OCI-LY3 (cell line): ENCODE data around the gene PELI1.

ENCODE experiments used
- H2AFZ ChIP-seq: fragments of 200-600, 300-600 bp; shearing (Covaris generic); 2 replicates; pipeline ENCODE4 v1.6.0; 2014; ENCODE audit warnings: antibody characterized with exemption, low read depth, low read length
- H3K27ac ChIP-seq: fragments of 200-600, 300-600 bp; sonication (generic); 2 replicates; pipeline ENCODE4 v1.5.1; 2014; ENCODE audit warnings: mild to moderate bottlenecking, low read length, moderate library complexity, mixed read lengths
- H3K27me3 ChIP-seq: fragments of 200-600, 300-600 bp; sonication (generic); 2 replicates; pipeline ENCODE4 v1.6.1; 2014; ENCODE audit warnings: low read depth, low read length, mixed read lengths
- H3K36me3 ChIP-seq: fragments of 200-600, 300-600 bp; sonication (generic); replicated peaks from 2 replicates; pipeline ENCODE3; 2014; ENCODE audit warnings: low read depth, low read length, mixed read lengths
- H3K4me1 ChIP-seq: fragments of 300-600, 200-600 bp; sonication (generic); 2 replicates; pipeline ENCODE4 v1.6.1; 2014; ENCODE audit warnings: low read length, mixed read lengths
- H3K4me2 ChIP-seq: fragments of 200-600, 300-600 bp; sonication (generic); 2 replicates; pipeline ENCODE4 v1.6.1; 2014; ENCODE audit warnings: low read length, mixed read lengths
- H3K4me3 ChIP-seq: fragments of 300-600, 200-600 bp; sonication (generic); 2 replicates; pipeline ENCODE4 v1.5.1; 2014; ENCODE audit warnings: antibody characterized with exemption, mild to moderate bottlenecking, low read length, moderate library complexity
- H3K79me2 ChIP-seq: fragments of 300-600, 200-600 bp; shearing (Covaris generic); 2 replicates; pipeline ENCODE4 v1.6.1; 2014; ENCODE audit warnings: mild to moderate bottlenecking, low read length, mixed read lengths
- H3K9ac ChIP-seq: fragments of 300-600, 200-600 bp; shearing (Covaris generic); 2 replicates; pipeline ENCODE4 v1.6.0; 2014; ENCODE audit warnings: mild to moderate bottlenecking, low read length, moderate library complexity
- H3K9me3 ChIP-seq: fragments of 200-600, 300-600 bp; shearing (Covaris generic); 2 replicates; pipeline ENCODE4 v1.6.1; 2014; ENCODE audit warnings: low read length, mixed read lengths; ENCODE audit not compliant: insufficient read depth
- H4K20me1 ChIP-seq: fragments of 200-600, 300-600 bp; sonication (generic); 2 replicates; pipeline ENCODE4 v1.6.1; 2016; ENCODE audit warnings: low read length, mixed read lengths; ENCODE audit not compliant: insufficient read depth
- CTCF ChIP-seq: fragments of 200-600, 300-600 bp; sonication (generic); IDR thresholded peaks from 2 replicates; pipeline ENCODE4 v1.5.1; 2014; ENCODE audit warnings: antibody characterized with exemption, low read length, low read depth
- EZH2phosphoT487 ChIP-seq: fragments of 200-600 bp; shearing (Covaris generic); IDR thresholded peaks from 2 replicates; pipeline ENCODE4 v1.6.1; 2018; ENCODE audit warnings: antibody characterized with exemption, mixed run types, low read depth

PELI1 gene

GRCh38 chr2:64144057-64145013 lies at the start of gene PELI1:
PELI1 (minus strand) TSS chr2:64144420; CDS start chr2:64108310, 36,110 bp downstream.
- peak within 1 kb of the TSS; percentile 90 for H3K4me3 ChIP-seq
- TF ChIP-seq CTCF (peak; percentile 47), EZH2phosphoT487 (no peak)
- H3K9me3 ChIP-seq = no peaks in the 10 kb centered on the region
- H4K20me1 ChIP-seq = peaks cover 26% of the 10 kb centered on the region
- H3K79me2 ChIP-seq = peaks cover 48% of the 10 kb centered on the region
- peak within 1 kb of the TSS; percentile 19; the same call in 1 of the 2 replicates for H2AFZ ChIP-seq
- peaks cover 32% of the 10 kb centered on the region for H3K4me1 ChIP-seq
- H3K36me3 ChIP-seq = peaks cover 8% of the 10 kb centered on the region
- H3K27me3 ChIP-seq = no peaks in the 10 kb centered on the region
- peak within 1 kb of the TSS; percentile 81 for H3K4me2 ChIP-seq
- H3K9ac ChIP-seq = peak within 1 kb of the TSS; percentile 98
- H3K27ac ChIP-seq = peak within 1 kb of the TSS; percentile 83

GRCh38 chr2:64193491-64193890 lies 49.3 kb upstream of the PELI1 start:
- Histone ChIP-seq H3K4me2 (peak overlapping the region; percentile 15), H3K27me3 (no peaks in the 10 kb centered on the region), H3K36me3 (no peaks in the 10 kb centered on the region), H3K9me3 (no peaks in the 10 kb centered on the region), H3K4me1 (peaks cover 68% of the 10 kb centered on the region), H3K9ac (no peak overlapping the region), H2AFZ (no peak overlapping the region), H4K20me1 (no peaks in the 10 kb centered on the region), H3K27ac (no peak overlapping the region), H3K79me2 (no peaks in the 10 kb centered on the region), H3K4me3 (no peak overlapping the region)
- no peak for TF ChIP-seq CTCF
- no peak for TF ChIP-seq EZH2phosphoT487

- Histone ChIP-seq H3K9me3 (no peaks in the 10 kb centered on the region), H3K4me2 (peak overlapping the region; percentile 68), H3K27me3 (no peaks in the 10 kb centered on the region), H4K20me1 (no peaks in the 10 kb centered on the region), H3K27ac (peak overlapping the region; percentile 31), H3K36me3 (no peaks in the 10 kb centered on the region), H3K4me3 (peak overlapping the region; percentile 45), H3K4me1 (peaks cover 60% of the 10 kb centered on the region), H3K9ac (peak overlapping the region; percentile 25; the same call in 1 of the 2 replicates), H3K79me2 (no peaks in the 10 kb centered on the region), H2AFZ (no peak overlapping the region)
- TF ChIP-seq CTCF (no peak), EZH2phosphoT487 (no peak)
Observed at GRCh38 chr2:64192664-64193105, 48.5 kb upstream of the PELI1 start.

GRCh38 chr2:64192125-64192479 lies 47.9 kb upstream of the PELI1 start:
- TF ChIP-seq EZH2phosphoT487 (no peak), CTCF (no peak)
- Histone ChIP-seq H3K4me1 (peaks cover 58% of the 10 kb centered on the region), H3K36me3 (no peaks in the 10 kb centered on the region), H3K27ac (peak overlapping the region; percentile 31), H3K79me2 (no peaks in the 10 kb centered on the region), H4K20me1 (no peaks in the 10 kb centered on the region), H3K9me3 (no peaks in the 10 kb centered on the region), H3K4me2 (peak overlapping the region; percentile 68), H3K27me3 (no peaks in the 10 kb centered on the region), H3K4me3 (peak overlapping the region; percentile 45), H2AFZ (no peak overlapping the region), H3K9ac (peak overlapping the region; percentile 25; the same call in 1 of the 2 replicates)
